ENCODE results near the gene PCDHB5.
"Not testable (repeated sequence)": the region's sequence is repeated elsewhere in the genome, so short reads cannot be mapped to it uniquely, and the experiment has no call there.

Gene PCDHB5

DNA sequence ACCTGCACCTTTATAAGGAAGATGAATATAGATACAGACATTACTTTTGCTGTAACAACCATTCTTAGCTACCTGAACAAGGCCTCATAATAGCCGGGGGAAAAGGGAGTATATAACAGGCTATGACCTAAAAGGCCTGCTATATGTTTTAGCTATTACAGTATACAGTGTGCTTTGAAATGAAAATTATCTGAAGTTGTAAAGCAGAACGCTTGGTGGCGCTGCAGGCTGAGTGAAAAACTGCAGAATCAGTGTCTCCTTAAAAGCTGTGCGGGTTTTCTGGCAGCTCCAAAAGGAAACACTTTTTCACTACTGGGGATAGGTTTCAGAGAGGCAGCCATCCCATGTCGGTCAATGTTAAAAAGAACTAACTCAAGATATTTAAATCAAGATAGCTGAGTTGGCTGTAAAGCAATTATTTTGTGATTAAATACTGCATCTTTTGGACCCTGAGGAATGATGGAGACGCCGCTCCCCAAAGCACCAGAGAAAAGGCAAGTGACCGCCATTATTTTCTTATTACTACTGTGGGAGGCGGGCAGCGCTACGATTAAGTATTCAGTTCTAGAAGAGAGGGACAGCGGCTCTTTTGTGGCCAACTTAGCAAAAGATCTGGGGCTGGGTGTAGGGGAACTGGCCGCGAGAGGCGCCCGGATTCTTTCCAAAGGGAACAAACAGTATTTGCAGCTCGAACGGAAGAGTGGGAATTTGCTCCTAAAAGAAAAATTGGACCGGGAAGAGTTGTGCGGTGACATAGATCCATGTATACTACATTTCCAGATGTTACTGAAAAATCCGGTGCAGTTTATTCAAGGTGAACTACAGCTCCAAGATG is 20.8 kb downstream of the PCDHB5 start:
- no peak for DNase-seq

DNA sequence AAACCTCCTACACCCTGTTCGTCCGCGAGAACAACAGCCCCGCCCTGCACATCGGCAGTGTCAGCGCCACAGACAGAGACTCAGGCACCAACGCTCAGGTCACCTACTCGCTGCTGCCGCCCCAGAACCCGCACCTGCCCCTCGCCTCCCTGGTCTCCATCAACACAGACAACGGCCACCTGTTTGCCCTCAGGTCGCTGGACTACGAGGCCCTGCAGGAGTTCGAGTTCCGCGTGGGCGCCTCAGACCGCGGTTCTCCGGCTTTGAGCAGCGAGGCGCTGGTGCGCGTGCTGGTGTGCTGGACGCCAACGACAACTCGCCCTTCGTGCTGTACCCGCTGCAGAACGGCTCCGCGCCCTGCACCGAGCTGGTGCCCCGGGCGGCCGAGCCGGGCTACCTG is 22.4 kb downstream of the PCDHB5 start:
- DNase-seq: not testable (repeated sequence)

GRCh38 chr5:141157901-141158300 is 22.9 kb downstream of the PCDHB5 start:
- DNase-seq: not testable (repeated sequence)

DNA sequence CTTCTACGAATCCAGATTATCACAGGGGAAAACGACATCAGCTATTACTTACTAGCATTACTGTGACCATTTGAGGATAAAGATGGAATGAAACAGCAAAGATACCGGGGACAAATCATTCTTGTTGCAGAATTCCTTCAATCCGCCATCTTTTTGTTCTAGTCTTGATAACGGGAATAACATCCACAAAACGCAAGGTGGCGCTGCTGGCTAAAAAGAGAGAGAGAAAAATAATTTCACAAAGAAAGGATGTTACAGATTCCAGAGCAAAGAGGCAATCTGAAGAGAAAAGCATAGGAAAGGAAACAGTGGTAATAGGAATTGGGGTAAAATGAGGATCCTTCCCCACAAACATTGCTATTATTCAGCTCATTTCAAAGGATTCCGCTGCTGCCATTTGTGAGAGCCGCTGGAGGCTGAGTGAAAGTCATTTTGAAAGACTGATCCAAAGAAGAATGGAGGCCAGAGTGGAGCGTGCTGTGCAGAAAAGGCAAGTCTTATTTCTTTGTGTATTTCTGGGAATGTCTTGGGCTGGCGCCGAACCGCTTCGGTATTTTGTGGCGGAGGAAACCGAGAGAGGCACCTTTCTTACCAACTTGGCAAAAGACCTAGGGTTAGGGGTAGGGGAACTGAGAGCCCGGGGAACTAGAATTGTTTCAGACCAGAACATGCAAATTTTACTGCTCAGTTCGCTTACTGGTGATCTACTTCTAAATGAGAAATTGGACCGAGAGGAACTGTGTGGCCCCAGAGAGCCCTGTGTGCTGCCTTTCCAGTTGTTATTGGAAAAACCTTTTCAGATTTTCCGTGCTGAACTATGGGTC is 37.6 kb downstream of the PCDHB5 start, which contains the start of gene PCDHB7:
PCDHB7 (plus strand) TSS at position 264 of the 824 bp plus-strand sequence; CDS start at position 456, 192 bp downstream.
- DNase-seq: no peak

DNA sequence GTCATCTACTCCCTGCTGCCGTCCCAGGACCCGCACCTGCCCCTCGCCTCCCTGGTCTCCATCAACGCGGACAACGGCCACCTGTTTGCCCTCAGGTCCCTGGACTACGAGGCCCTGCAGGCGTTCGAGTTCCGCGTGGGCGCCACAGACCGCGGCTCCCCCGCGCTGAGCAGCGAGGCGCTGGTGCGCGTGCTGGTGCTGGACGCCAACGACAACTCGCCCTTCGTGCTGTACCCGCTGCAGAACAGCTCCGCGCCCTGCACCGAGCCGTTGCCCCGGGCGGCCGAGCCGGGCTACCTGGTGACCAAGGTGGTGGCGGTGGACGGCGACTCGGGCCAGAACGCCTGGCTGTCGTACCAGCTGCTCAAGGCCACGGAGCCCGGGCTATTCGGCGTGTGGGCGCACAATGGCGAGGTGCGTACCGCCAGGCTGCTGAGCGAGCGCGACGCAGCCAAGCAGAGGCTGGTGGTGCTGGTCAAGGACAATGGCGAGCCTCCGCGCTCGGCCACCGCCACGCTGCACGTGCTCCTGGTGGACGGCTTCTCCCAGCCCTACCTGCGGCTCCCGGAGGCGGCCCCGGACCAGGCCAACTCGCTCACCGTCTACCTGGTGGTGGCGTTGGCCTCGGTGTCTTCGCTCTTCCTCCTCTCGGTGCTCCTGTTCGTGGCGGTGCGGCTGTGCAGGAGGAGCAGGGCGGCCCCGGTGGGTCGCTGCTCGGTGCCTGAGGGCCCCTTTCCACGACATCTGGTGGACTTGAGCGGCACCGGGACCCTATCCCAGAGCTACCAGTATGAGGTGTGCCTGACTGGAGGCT is 39.5 kb downstream of the PCDHB5 start:
- DNase-seq: not testable (repeated sequence)

DNA sequence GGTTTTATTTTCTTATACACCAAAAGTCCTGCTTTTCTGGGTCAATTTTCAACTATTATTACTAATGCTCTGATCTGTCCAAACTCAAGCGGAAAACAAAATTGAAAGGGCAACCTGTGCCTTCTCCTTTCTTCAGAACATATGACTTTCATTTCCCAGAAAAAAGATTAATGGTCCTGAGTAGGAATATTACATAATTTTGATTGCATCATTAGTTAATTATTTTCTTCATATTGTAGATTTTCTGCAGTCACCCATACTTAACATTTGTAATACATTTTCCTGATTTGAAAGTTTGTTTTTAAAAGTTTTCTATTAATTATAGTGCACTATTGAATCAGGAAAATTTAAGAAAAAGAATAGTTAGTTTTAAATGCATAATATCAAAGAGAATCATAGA is 40.9 kb downstream of the PCDHB5 start:
- no peak for DNase-seq

DNA sequence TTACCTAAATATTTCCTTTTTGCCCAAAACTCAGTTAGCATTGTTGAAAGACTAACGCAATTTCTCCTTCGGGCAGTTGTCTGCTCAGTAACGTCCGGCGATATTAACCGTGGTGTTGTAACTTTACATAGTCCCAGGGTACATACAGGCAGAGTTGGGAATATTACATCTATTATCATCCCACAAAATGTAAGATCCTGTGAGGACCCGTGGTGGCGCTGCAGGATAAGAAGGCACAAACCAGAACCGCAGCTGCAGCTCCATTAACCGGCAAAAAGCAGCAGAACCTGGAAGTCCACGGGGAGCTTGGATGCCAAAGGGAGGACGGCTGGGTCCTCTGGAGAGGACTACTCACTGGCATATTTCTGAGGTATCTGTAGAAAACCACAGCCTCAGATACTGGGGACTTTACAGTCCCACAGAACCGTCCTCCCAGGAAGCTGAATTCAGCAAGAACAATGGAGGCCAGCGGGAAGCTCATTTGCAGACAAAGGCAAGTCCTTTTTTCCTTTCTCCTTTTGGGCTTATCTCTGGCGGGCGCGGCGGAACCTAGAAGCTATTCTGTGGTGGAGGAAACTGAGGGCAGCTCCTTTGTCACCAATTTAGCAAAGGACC is 42.7 kb downstream of the PCDHB5 start, which contains the start of gene PCDHB8:
PCDHB8 (plus strand) TSS at position 214 of the 615 bp plus-strand sequence; CDS start at position 459, 245 bp downstream.
- DNase-seq: not testable (repeated sequence)

GRCh38 chr5:141179371-141179770 is 44.4 kb downstream of the PCDHB5 start:
- not testable (repeated sequence) for DNase-seq

GRCh38 chr5:141179876-141180275 is 44.9 kb downstream of the PCDHB5 start:
- not testable (repeated sequence) for DNase-seq

DNA sequence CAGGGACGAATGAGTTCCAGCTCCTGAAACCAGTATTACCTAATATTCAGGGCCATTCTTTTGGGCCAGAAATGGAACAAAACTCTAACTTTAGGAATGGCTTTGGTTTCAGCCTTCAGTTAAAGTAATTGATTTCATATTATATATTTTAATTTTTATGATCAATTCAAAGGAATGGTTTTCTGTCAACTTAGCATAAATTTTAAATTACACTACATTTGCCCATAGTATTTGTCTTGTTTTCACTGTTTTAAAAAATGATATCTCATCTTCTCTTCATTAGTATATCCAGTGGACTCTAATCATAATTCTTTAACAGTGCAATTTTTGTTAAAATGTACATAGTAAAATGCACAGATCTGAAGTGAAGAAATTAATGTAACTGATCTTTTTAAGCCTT is 45.3 kb downstream of the PCDHB5 start:
- DNase-seq: no peak

DNA sequence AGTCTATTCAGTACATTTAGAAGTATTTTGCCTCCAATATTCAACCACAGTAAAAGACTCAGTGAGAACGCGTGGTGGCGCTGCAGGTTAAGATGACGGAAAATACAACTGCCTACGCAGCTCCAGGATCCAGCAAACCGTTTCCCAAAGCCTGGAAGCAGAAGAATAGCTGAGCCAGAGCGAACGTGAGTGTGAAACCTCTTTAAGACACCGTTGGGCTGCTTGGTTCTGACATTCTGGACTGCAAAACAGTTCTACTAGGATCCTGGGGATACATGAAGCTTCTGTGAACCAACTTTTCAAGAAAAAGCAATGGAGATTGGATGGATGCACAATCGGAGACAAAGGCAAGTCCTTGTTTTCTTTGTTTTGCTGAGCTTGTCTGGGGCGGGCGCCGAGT is 47.2 kb downstream of the PCDHB5 start, which contains the start of gene PCDHB16:
PCDHB16 (plus strand) TSS at position 140 of the 400 bp plus-strand sequence; CDS start at position 313, 173 bp downstream.
- no peak for DNase-seq

DNA sequence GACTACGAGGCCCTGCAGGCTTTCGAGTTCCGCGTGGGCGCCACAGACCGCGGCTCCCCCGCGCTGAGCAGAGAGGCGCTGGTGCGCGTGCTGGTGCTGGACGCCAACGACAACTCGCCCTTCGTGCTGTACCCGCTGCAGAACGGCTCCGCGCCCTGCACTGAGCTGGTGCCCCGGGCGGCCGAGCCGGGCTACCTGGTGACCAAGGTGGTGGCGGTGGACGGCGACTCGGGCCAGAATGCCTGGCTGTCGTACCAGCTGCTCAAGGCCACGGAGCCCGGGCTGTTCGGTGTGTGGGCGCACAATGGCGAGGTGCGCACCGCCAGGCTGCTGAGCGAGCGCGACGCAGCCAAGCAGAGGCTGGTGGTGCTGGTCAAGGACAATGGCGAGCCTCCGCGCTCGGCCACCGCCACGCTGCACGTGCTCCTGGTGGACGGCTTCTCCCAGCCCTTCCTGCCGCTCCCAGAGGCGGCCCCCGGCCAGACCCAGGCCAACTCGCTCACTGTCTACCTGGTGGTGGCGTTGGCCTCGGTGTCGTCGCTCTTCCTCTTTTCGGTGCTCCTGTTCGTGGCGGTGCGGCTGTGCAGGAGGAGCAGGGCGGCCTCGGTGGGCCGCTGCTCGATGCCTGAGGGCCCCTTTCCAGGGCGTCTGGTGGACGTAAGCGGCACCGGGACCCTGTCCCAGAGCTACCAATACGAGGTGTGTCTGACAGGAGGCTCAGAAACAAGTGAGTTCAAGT is 49.3 kb downstream of the PCDHB5 start:
- DNase-seq: not testable (repeated sequence)

DNA sequence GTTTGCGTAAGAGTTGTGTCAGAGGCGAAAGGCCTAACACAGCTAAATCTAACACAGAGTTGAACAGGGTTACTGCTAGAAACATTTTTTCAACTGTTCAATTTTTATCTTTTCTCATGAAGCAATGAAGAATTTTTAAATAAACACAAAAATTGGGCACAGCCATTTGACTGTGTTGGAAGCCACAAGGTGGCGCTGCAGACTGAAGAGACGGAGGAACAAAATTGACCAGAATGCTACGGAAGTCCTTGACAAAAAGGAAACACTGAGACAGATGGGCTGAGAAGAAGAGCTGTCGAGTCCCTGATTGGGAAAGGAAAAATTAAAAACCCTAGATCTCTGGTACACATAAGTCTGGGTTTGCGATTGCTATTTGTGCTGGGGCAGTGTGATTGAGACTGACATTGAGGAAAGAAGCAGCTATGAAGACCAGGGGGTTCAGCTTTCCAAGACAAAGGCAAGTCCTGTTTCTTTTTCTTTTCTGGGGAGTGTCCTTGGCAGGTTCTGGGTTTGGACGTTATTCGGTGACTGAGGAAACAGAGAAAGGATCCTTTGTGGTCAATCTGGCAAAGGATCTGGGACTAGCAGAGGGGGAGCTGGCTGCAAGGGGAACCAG is 52.0 kb downstream of the PCDHB5 start, which contains the start of gene PCDHB9:
PCDHB9 (plus strand) TSS at position 265 of the 616 bp plus-strand sequence; CDS start at position 423, 158 bp downstream.
- DNase-seq: no peak
